ENCODE data around the gene CSK. TPM values are rescaled to one million over a fixed set of nuclear protein-coding genes. Genes with fewer than 3 reads are reported as not detected.
"Not testable (repeated sequence)": the region's sequence is repeated elsewhere in the genome, so short reads cannot be mapped to it uniquely, and the experiment has no call there.

The CSK gene
- total RNA-seq, 1 experiment from 2014 or later = 50.7 TPM

GRCh38 chr15:74770211-74770903, 11.5 kb upstream of the CSK start:
- no peak for DNase-seq (ENCODE audit: low read depth)

GRCh38 chr15:74773329-74773728, 8.6 kb upstream of the CSK start:
- no peak for DNase-seq (ENCODE audit: low read depth)

- no peak for DNase-seq (ENCODE audit: low read depth)
Measured at GRCh38 chr15:74773731-74774252, 8.1 kb upstream of the CSK start.

- no peak for DNase-seq (ENCODE audit: low read depth)
Measured at GRCh38 chr15:74775132-74775562, 6.7 kb upstream of the CSK start.

GRCh38 chr15:74775894-74776293, 6.0 kb upstream of the CSK start:
- no peak for DNase-seq (ENCODE audit: low read depth)

- no peak for DNase-seq (ENCODE audit: low read depth)
Measured at GRCh38 chr15:74776821-74777768, 4.8 kb upstream of the CSK start.

- DNase-seq (ENCODE audit: low read depth) = no peak
Measured at GRCh38 chr15:74777769-74778598, 3.9 kb upstream of the CSK start.

GRCh38 chr15:74778599-74778970, 3.3 kb upstream of the CSK start:
- no peak for DNase-seq (ENCODE audit: low read depth)

- DNase-seq (ENCODE audit: low read depth) = no peak
Measured at GRCh38 chr15:74779162-74779648, 2.7 kb upstream of the CSK start.

GRCh38 chr15:74780523-74781430, 1.1 kb upstream of the CSK start:
- no peak for DNase-seq (ENCODE audit: low read depth)

- no peak for DNase-seq (ENCODE audit: low read depth)
Measured at GRCh38 chr15:74782259-74783071, 585 bp downstream of the CSK start.

- peak; percentile 46 for DNase-seq (ENCODE audit: low read depth)
Measured at GRCh38 chr15:74783072-74783807, 1.4 kb downstream of the CSK start.

- no peak for DNase-seq (ENCODE audit: low read depth)
Measured at GRCh38 chr15:74783808-74784175, 1.9 kb downstream of the CSK start.

- no peak for DNase-seq (ENCODE audit: low read depth)
Measured at GRCh38 chr15:74784426-74785193, 2.7 kb downstream of the CSK start.

- no peak for DNase-seq (ENCODE audit: low read depth)
Measured at GRCh38 chr15:74785194-74786032, 3.5 kb downstream of the CSK start.

GRCh38 chr15:74786081-74786480, 4.2 kb downstream of the CSK start:
- DNase-seq (ENCODE audit: low read depth) = not testable (repeated sequence)

Measured in HT1080 (cell line).